K562 (cell line): ENCODE measurements around the gene SPG21. TPM values are rescaled to one million over a fixed set of nuclear protein-coding genes. Genes with fewer than 3 reads are reported as not detected.

ENCODE experiments used
- AFF4 ChIP-seq: sonication (generic); formaldehyde crosslinking; IDR thresholded peaks from 2 replicates; pipeline ENCODE4 v1.8.0; 2023; ENCODE audit warnings: mild to moderate bottlenecking, missing genetic modification reagents
- BRD9 ChIP-seq: fragments of 450-650 bp; IDR thresholded peaks from 2 replicates; pipeline ENCODE4 v1.6.1; 2018; ENCODE audit warnings: low read depth; ENCODE audit not compliant: partially characterized antibody
- CCNT2 ChIP-seq: IDR thresholded peaks from 2 replicates; pipeline ENCODE4 v1.6.1; 2011; ENCODE audit warnings: borderline replicate concordance, low read depth, mild to moderate bottlenecking, moderate library complexity, mixed read lengths, low read length; ENCODE audit not compliant: insufficient read length; ENCODE audit errors: extremely low read depth
- ELK3 ChIP-seq: fragments of 450-650 bp; formaldehyde crosslinking; IDR thresholded peaks from 2 replicates; pipeline ENCODE4 v1.4.0; 2020; ENCODE audit warnings: mild to moderate bottlenecking
- MCM3 ChIP-seq: fragments of 450-650 bp; IDR thresholded peaks from 2 replicates; pipeline ENCODE4 v1.6.1; 2016
- MXI1 ChIP-seq: IDR thresholded peaks from 2 replicates; pipeline ENCODE4 v1.6.1; 2011; ENCODE audit warnings: low read depth, mild to moderate bottlenecking, improper control_type of control experiment, low read length
- MYNN ChIP-seq, 2 experiments: sonication (generic); formaldehyde crosslinking in 1 of 2; IDR thresholded peaks; 2 replicates each; pipeline versions ENCODE4 v1.5.0 to v1.6.1; 2016 to 2020; ENCODE audit warnings: antibody characterized with exemption in 1 of 2, missing genetic modification reagents in 1 of 2
- RAD51 ChIP-seq: fragments of 450-650 bp; IDR thresholded peaks from 2 replicates; pipeline ENCODE4 v1.7.1; 2016; ENCODE audit warnings: low read depth, mild to moderate bottlenecking, borderline replicate concordance
- YY1 ChIP-seq, 3 experiments: IDR thresholded peaks; 2 replicates each; pipeline ENCODE4 v1.6.1; 2011; ENCODE audit warnings: low read length in 2 of 3, mild to moderate bottlenecking in 2 of 3, moderate library complexity in 2 of 3, borderline replicate concordance in 1 of 3, control low read depth in 1 of 3, low read depth in 1 of 3; ENCODE audit not compliant: insufficient read depth in 3 of 3, insufficient replicate concordance in 2 of 3, control insufficient read depth in 1 of 3, insufficient read length in 1 of 3; ENCODE audit errors: extremely low read depth in 1 of 3
- ZBTB26 ChIP-seq: fragments of 450-650 bp; formaldehyde crosslinking; IDR thresholded peaks from 2 replicates; pipeline ENCODE4 v1.4.0; 2022; ENCODE audit warnings: missing genetic modification characterization
- ZHX1 ChIP-seq: fragments of 150-350 bp; conservative IDR thresholded peaks from 2 replicates; pipeline ENCODE4 v1.6.1; 2014; ENCODE audit warnings: low read length
- ZNF24 ChIP-seq: fragments of 450-650 bp; IDR thresholded peaks from 2 replicates; pipeline ENCODE4 v1.6.1; 2016
- ZNF512 ChIP-seq: IDR thresholded peaks from 2 replicates; pipeline ENCODE4 v1.6.1; 2016; ENCODE audit warnings: missing genetic modification characterization, missing compliant biosample characterization
- ZNF696 ChIP-seq: fragments of 250-450 bp; sonication (Bioruptor Pico); conservative IDR thresholded peaks from 2 replicates; pipeline ENCODE4 v1.4.0; 2020; ENCODE audit warnings: mild to moderate bottlenecking, moderate library complexity
- ZNF699 ChIP-seq: fragments of 250-450 bp; sonication (Bioruptor Pico); IDR thresholded peaks from 2 replicates; pipeline ENCODE4 v1.8.0; 2021; ENCODE audit warnings: mild to moderate bottlenecking, moderate library complexity; ENCODE audit not compliant: insufficient replicate concordance
- polyA plus RNA-seq, 8 experiments: library from polyadenylated mRNA; depleted of rRNA in 4 of 8; stranded (reverse) in 5 of 8; unstranded in 3 of 8; fragments of >200 nt; fragmentation: Nextera tagmentation in 2 of 8; fragmentation: Illumina TruSeq in 1 of 8; extraction: Ambion mirVana in 2 of 8; extraction: Trizol in 1 of 8; gene quantifications; 2 replicates each; pipeline versions ENCODE4 v1.2.1 to v1.2.3, GENCODE V29; 2011 to 2014; ENCODE audit warnings: inconsistent platforms in 1 of 8, missing spikeins in 1 of 8
- total RNA-seq, 7 experiments: library from RNA; depleted of rRNA in 6 of 7; stranded (reverse); fragments of >200 nt in 6 of 7; fragmentation: Illumina TruSeq in 2 of 7; extraction: Trizol in 2 of 7; gene quantifications; 2 replicates each; pipeline versions ENCODE4 v1.2.1 to v1.2.3, GENCODE V29; 2011 to 2021; ENCODE audit warnings: low replicate concordance in 1 of 7

Gene SPG21
- total and polyA plus RNA-seq, 9 of the 15 experiments (the other 6 are each of a cell fraction or from before 2014, with no cell fraction given) = 22.8 to 98.8 (median 65.1) TPM

- TF ChIP-seq ZNF512 = no peak
- TF ChIP-seq YY1 (IDR thresholded peaks at IDR 0.05; ENCODE audit: borderline replicate concordance in 1 of 3, control insufficient read depth in 1 of 3, extremely low read depth in 1 of 3, insufficient read depth in 3 of 3, insufficient read length in 1 of 3, insufficient replicate concordance in 2 of 3, low read depth in 1 of 3, low read length in 2 of 3) = peak; percentile 16 to 84 (median 64)
- no peak for TF ChIP-seq ZBTB26 (CRISPR knock-in tag)
- no peak for TF ChIP-seq MYNN (IDR thresholded peaks at IDR 0.05)
- TF ChIP-seq MYNN (CRISPR knock-in tag; IDR thresholded peaks at IDR 0.05) = no peak
- no peak for TF ChIP-seq BRD9
- no peak for TF ChIP-seq RAD51
- no peak for TF ChIP-seq MXI1
- 0 out of 2 replicates have a peak, but pooled peaks have one; percentile 26 for TF ChIP-seq AFF4 (CRISPR knock-in tag)
- no peak for TF ChIP-seq ZNF699
- no peak for TF ChIP-seq ZHX1
- TF ChIP-seq ZNF696 = no peak
- TF ChIP-seq ZNF24 = no peak
- TF ChIP-seq ELK3 = no peak
- peak; percentile 47 for TF ChIP-seq CCNT2
- TF ChIP-seq MCM3 = no peak
Observed at GRCh38 chr15:65028921-65029735, 39.4 kb upstream of the SPG21 start, which contains the start of gene MTFMT (continued).
